DOHH2 (cell line): ENCODE data around the gene GRB10.

Experiments used
- CTCF ChIP-seq: fragments of 200-600 bp; sonication (generic); IDR thresholded peaks from one replicate; pipeline ENCODE4 v1.5.1; 2014; ENCODE audit warnings: antibody characterized with exemption, mild to moderate bottlenecking, low read depth, low read length; ENCODE audit not compliant: poor library complexity, severe bottlenecking
- EZH2phosphoT487 ChIP-seq: fragments of 200-600 bp; sonication (generic); IDR thresholded peaks from 2 replicates; pipeline ENCODE4 v1.6.1; 2017; ENCODE audit warnings: borderline replicate concordance, mild to moderate bottlenecking, antibody characterized with exemption, low read length, moderate library complexity, mixed read lengths

GRCh38 chr7:50613473-50613872, 169.2 kb downstream of the GRB10 start:
- TF ChIP-seq CTCF (no peak), EZH2phosphoT487 (no peak)
